ENCODE measurements around the gene SCAF4.

Gene SCAF4

GRCh38 chr21:31683029-31683428 is 48.9 kb downstream of the SCAF4 start:
- no peak for TF ChIP-seq CTCF (IDR thresholded peaks at IDR 0.05)
- Mint-ChIP-seq H3K9me3 (no peaks in the 10 kb centered on the region), H3K4me1 (no peaks in the 10 kb centered on the region), H3K27ac (no peak overlapping the region), H3K4me3 (no peak overlapping the region), H3K27me3 (ENCODE audit: low read depth, poor library complexity) (no peaks in the 10 kb centered on the region), H3K36me3 (ENCODE audit: low read depth) (peaks cover 54% of the 10 kb centered on the region)
- DNase-seq: no peak

- Mint-ChIP-seq H3K4me1 (no peaks in the 10 kb centered on the region), H3K27ac (no peak overlapping the region), H3K9me3 (no peaks in the 10 kb centered on the region), H3K4me3 (no peak overlapping the region), H3K27me3 (ENCODE audit: low read depth, poor library complexity) (no peaks in the 10 kb centered on the region), H3K36me3 (ENCODE audit: low read depth) (peaks cover 53% of the 10 kb centered on the region)
- no peak for TF ChIP-seq CTCF (IDR thresholded peaks at IDR 0.05)
- DNase-seq: no peak
These were observed 49.3 kb downstream of the SCAF4 start for GRCh38 chr21:31682620-31683019.

- Mint-ChIP-seq H3K4me3 (no peak overlapping the region), H3K4me1 (no peaks in the 10 kb centered on the region)
- no peak for TF ChIP-seq CTCF (IDR thresholded peaks at IDR 0.05)
These were observed 53.4 kb downstream of the SCAF4 start for GRCh38 chr21:31678478-31678877.

DNA sequence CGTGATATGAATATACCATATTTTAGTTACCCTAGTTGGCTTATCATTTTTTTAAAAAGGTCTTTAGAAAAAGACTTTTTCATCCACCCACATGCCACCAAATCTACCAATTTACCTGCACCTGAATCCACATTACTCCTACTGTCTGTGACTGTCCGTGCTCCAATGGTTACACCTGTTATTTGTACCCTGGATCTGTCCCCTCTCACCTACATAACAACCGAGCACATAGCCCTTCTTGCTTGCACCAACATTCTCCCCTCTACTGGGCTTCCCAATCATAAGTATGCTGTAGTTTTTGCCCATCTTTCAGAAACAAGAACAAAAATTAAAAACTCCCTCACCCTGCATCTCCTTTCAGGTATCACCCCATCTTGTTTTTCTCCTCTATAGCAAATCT is 54.9 kb downstream of the SCAF4 start:
- H3K4me3 Mint-ChIP-seq: no peak overlapping the region
- DNase-seq: no peak
- H3K9me3 Mint-ChIP-seq: no peaks in the 10 kb centered on the region
- H3K36me3 Mint-ChIP-seq (ENCODE audit: low read depth): peaks cover 15% of the 10 kb centered on the region
- no peaks in the 10 kb centered on the region for H3K27me3 Mint-ChIP-seq (ENCODE audit: low read depth, poor library complexity)
- no peak for TF ChIP-seq CTCF (IDR thresholded peaks at IDR 0.05)
- no peaks in the 10 kb centered on the region for H3K4me1 Mint-ChIP-seq
- no peak overlapping the region for H3K27ac Mint-ChIP-seq

More at GRCh38 chr21:31678478-31678877, 53.4 kb downstream of the SCAF4 start:
- no peak for DNase-seq
- H3K27ac Mint-ChIP-seq: no peak overlapping the region
- no peaks in the 10 kb centered on the region for H3K9me3 Mint-ChIP-seq
- no peaks in the 10 kb centered on the region for H3K27me3 Mint-ChIP-seq (ENCODE audit: low read depth, poor library complexity)
- H3K36me3 Mint-ChIP-seq (ENCODE audit: low read depth): peaks cover 16% of the 10 kb centered on the region

- no peaks in the 10 kb centered on the region for H3K27me3 Mint-ChIP-seq (ENCODE audit: low read depth, poor library complexity)
- no peak for TF ChIP-seq CTCF (IDR thresholded peaks at IDR 0.05)
- no peak overlapping the region for H3K4me3 Mint-ChIP-seq
- H3K4me1 Mint-ChIP-seq: peaks cover 8% of the 10 kb centered on the region
- H3K36me3 Mint-ChIP-seq (ENCODE audit: low read depth): peaks cover 18% of the 10 kb centered on the region
- H3K9me3 Mint-ChIP-seq: no peaks in the 10 kb centered on the region
- no peak overlapping the region for H3K27ac Mint-ChIP-seq
- no peak for DNase-seq
These were observed 56.0 kb downstream of the SCAF4 start for GRCh38 chr21:31675960-31676359.

GRCh38 chr21:31675318-31675717 is 56.6 kb downstream of the SCAF4 start:
- TF ChIP-seq CTCF (IDR thresholded peaks at IDR 0.05): no peak
- Mint-ChIP-seq H3K9me3 (no peaks in the 10 kb centered on the region), H3K27me3 (ENCODE audit: low read depth, poor library complexity) (no peaks in the 10 kb centered on the region), H3K4me1 (peaks cover 13% of the 10 kb centered on the region), H3K4me3 (no peak overlapping the region), H3K36me3 (ENCODE audit: low read depth) (peaks cover 18% of the 10 kb centered on the region), H3K27ac (no peak overlapping the region)
- no peak for DNase-seq
